Erythroblast (primary cell): Measurements from ENCODE around the gene FKBP10.

Experiments
- GATA1 ChIP-seq: IDR thresholded peaks from 2 replicates; pipeline ENCODE4 v1.6.1; 2011; ENCODE audit warnings: low read depth, mild to moderate bottlenecking, control low read depth, low read length, moderate library complexity
- POLR2A ChIP-seq: IDR thresholded peaks from 2 replicates; pipeline ENCODE4 v1.6.1; 2011; ENCODE audit warnings: mild to moderate bottlenecking, low read length

DNA sequence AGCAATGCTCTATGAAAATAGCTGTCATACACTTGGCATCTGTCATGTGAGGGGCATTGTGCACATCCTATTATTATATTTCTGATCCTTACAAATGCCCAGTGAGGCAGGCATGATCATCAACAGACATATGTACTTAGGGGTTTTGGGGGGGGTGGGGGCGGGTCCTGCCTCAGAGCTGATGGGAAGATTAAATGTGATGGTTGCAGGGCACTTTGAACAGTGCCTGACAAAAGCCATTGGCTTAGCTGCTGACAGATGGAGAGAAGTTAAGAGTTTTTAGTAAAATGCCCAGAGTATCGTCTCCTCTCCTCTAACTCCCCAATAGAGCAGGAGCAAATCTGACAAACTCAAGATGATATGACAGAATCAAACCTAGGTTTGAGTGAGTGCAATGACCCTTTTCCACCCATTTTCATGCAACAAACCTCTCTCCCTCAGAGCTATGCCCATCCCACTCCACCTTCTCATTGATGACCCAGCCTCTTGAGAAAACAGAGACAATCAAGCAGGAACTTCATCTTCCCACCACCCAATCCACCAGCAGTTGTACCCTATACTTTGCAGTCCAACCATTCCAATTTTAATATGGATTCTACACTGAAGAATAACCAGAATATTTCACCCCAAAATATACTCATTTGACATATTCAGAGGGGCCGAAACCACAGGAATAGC, 47.6 kb downstream of the FKBP10 start:
- TF ChIP-seq POLR2A (no peak), GATA1 (no peak)
